GM12874 (cell line): ENCODE data around the gene OR10H5.

Source experiments
- TF ChIP-seq, protein P1 (sequence below): IDR thresholded peaks from 2 replicates; pipeline ENCODE4 v1.5.1; 2011; ENCODE audit warnings: low read depth, mild to moderate bottlenecking, control low read depth, low read length, moderate library complexity; ENCODE audit not compliant: insufficient read depth

OR10H5 gene, protein sequence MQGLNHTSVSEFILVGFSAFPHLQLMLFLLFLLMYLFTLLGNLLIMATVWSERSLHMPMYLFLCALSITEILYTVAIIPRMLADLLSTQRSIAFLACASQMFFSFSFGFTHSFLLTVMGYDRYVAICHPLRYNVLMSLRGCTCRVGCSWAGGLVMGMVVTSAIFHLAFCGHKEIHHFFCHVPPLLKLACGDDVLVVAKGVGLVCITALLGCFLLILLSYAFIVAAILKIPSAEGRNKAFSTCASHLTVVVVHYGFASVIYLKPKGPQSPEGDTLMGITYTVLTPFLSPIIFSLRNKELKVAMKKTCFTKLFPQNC

DNA sequence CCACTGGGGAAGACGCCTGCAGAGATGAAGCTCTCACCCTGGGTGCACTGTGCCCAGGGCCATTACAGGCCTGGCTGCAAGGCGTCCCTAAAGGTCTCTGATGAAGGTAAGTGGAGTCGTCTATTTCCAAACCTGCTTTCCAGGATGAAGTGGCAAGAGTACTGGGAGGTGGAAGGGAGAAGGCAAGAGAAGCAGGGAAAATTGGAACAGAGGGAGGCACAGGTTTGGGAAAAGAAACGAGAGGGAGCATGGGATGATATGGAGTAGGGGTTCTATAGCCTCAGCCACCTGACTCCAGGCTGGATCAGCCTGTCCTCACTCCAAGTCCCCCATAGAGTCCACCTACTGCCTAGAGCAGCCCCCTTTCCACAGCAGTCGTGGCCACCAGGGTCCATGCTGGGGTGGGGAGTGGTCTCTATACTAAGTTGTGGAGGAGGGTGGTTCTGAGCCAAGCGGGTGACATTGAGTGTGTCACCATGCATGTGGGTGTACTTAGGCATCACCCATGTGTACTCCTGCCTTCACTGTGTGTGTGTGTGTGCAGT is at the start of gene OR10H5:
OR10H5 (plus strand) TSS at position 51 of the 545 bp plus-strand sequence. CDS start 6,388 bp downstream, outside the sequence.
- TF ChIP-seq, protein P1, sequence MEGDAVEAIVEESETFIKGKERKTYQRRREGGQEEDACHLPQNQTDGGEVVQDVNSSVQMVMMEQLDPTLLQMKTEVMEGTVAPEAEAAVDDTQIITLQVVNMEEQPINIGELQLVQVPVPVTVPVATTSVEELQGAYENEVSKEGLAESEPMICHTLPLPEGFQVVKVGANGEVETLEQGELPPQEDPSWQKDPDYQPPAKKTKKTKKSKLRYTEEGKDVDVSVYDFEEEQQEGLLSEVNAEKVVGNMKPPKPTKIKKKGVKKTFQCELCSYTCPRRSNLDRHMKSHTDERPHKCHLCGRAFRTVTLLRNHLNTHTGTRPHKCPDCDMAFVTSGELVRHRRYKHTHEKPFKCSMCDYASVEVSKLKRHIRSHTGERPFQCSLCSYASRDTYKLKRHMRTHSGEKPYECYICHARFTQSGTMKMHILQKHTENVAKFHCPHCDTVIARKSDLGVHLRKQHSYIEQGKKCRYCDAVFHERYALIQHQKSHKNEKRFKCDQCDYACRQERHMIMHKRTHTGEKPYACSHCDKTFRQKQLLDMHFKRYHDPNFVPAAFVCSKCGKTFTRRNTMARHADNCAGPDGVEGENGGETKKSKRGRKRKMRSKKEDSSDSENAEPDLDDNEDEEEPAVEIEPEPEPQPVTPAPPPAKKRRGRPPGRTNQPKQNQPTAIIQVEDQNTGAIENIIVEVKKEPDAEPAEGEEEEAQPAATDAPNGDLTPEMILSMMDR, result no peak

DNA sequence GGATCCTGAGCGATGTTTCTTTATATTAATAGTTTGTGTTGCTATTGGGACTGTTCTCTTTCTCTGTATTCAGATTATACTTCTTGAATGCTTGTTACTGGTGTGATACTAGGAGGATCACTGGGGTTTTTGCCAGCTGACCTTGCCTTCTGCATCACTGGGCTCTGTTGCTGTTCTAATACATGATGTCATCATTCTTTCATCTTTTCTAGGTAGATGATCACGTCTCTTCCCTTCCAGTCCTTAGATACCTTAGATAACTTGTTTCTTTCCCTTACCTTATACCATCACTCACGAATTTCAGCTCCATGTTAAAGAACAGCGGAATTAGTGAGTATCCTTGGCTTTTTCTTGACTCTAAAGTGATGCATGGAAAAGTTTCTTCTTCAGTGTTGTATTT is 49.7 kb upstream of the OR10H5 start, which contains the start of gene OR10H3:
OR10H3 (plus strand) TSS at position 264 of the 400 bp plus-strand sequence. CDS start 3,408 bp downstream, outside the sequence.
- TF ChIP-seq, protein P1, result no peak

DNA sequence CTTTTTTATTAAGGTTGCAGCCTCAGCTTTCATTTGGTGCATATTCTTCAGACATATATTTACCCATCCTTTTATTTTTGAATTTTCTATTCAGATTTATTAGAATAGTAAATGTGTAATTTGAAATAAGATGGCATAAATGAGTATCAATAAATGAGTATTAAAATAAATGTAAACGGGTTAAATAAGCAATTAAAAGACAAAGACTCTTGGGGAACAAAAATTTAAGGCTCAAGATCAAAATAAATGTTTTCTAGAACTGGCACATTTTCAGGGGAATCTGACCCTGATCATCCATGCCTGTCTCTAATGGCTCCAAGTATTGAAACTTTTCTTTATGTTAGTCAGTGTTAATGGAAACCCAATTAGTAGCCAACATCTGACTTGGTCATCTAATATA is 46.7 kb upstream of the OR10H5 start:
- TF ChIP-seq, protein P1, result no peak

DNA sequence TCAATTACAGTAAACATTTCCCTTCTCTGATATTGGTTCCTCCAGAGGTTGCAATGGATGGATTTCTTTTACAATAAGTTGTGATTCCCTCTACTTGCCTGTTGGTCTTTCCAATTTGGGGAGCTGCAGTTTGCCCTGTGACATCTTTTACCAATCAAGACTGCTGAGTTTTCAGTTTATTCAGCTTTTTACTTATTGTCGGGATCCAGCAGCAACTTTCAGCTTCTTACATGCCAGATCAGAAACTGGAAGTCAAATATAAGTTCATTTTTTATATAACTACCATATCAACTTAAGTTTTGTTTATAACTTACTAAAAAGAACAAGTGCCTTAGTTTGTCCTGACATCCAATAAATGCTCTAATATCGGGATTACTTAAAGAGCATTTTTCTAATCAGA is 39.2 kb upstream of the OR10H5 start:
- TF ChIP-seq, protein P1, result no peak

DNA sequence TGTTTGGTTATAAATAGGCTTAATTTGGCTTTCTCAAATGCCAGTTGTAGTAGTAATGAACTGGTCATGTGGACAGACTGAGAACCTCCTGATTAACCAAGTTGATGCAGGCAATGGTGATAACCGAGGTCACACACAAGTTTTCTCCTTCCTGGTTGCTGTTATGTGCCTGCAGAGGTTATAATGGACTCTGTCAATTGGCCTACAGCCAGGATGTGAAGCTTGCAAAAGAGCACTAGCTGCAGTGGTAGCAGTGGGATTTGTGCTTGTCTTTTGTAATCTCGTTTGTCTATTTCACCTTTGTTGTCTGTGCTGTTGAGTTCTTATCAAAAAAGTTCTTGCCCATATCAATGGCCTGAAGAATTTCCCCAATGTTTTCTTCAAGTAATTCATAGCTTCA is 29.1 kb upstream of the OR10H5 start:
- TF ChIP-seq, protein P1, result no peak

DNA sequence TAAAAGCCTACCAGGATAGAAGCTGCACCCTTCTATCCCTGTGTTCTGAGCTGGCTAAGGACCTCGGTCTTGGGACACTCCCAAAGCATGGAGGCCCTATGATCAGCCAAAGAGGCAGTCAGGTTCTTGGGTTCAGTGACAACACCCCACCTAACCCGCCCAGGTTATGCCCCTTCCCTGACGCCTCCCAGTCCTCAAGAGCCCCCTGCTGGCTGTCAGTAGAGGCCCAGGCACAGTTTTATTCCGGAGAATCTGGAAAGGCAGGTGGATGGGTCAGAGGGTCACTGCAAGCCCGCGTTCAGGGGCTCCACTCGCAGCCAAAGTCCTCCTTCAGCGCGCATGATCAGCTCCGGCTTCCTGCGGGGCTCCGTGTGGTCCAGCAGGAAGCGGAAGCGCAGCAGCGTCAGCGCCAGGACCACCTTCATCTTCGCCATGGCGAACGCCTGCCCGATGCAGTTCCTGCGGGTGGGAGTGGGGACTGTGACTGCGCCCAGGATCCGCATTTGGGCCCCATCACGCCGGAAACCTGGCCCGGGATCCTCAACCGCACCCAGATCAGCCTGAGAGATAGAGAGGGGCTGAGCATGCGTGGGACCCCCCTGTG is 27.4 kb upstream of the OR10H5 start:
- TF ChIP-seq, protein P1, result peak; percentile 25; the same call in 1 of the 2 replicates

DNA sequence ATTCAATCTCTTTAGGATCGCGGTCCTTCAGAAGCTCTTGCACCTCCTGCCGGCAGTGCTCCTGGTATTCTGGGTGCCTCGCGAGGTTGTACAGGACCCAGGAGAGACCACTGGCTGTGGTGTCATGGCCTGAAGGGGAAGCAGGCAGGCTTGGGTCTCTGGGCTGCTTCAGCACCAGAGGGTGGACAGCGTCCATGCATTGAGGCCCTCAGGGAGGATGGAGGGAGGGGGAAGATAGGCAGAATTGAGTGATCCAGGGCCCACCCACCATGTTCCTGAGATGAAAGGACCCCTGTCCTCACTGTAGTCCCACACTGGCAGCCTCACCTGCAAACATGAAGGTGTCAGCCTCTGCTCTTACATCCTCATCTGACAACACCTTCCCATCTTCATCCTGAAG is 17.9 kb upstream of the OR10H5 start:
- TF ChIP-seq, protein P1, result no peak
